Neural cell (in vitro differentiated cells): ENCODE measurements around the gene BICDL1. TPM values are rescaled to one million over a fixed set of nuclear protein-coding genes. Genes with fewer than 3 reads are reported as not detected.

Experiments
- H2AFZ ChIP-seq: fragments of 200-600, 300-800 bp; sonication (generic), shearing (Covaris generic); 2 replicates; pipeline ENCODE4 v1.6.0; 2014; ENCODE audit warnings: low read depth, mild to moderate bottlenecking, antibody characterized with exemption, low read length, moderate library complexity
- H3F3A ChIP-seq: fragments of 200-600 bp; shearing (Covaris generic); 2 replicates; pipeline ENCODE4 v1.6.1; 2016; ENCODE audit warnings: mild to moderate bottlenecking, moderate library complexity, mixed read lengths, antibody characterized with exemption, low read length; ENCODE audit not compliant: insufficient read depth, poor library complexity, severe bottlenecking
- H3K27ac ChIP-seq: fragments of 200-600, 300-800 bp; sonication (generic), shearing (Covaris generic); 2 replicates; pipeline ENCODE4 v1.5.1; 2014; ENCODE audit warnings: mild to moderate bottlenecking, low read length, moderate library complexity
- H3K27me3 ChIP-seq: fragments of 300-800, 200-600 bp; sonication (generic), shearing (Covaris generic); 2 replicates; pipeline ENCODE4 v1.6.0; 2014; ENCODE audit warnings: mild to moderate bottlenecking, low read depth, low read length, moderate library complexity; ENCODE audit not compliant: insufficient read depth
- H3K36me3 ChIP-seq: fragments of 300-800, 200-600 bp; sonication (generic), shearing (Covaris generic); 2 replicates; pipeline ENCODE4 v1.5.1; 2014; ENCODE audit warnings: mild to moderate bottlenecking, antibody characterized with exemption, low read length, moderate library complexity; ENCODE audit not compliant: insufficient read depth
- H3K4me2 ChIP-seq: fragments of 300-800, 200-600 bp; sonication (generic), shearing (Covaris generic); 2 replicates; pipeline ENCODE4 v1.6.0; 2014; ENCODE audit warnings: mild to moderate bottlenecking, low read length
- H3K4me3 ChIP-seq: fragments of 300-800, 200-600 bp; sonication (generic), shearing (Covaris generic); 2 replicates; pipeline ENCODE4 v1.5.1; 2014; ENCODE audit warnings: mild to moderate bottlenecking, low read length, moderate library complexity
- H3K79me2 ChIP-seq: fragments of 200-600 bp; shearing (Covaris generic); replicated peaks from 2 replicates; pipeline ENCODE4 v1.6.0; 2014; ENCODE audit warnings: mild to moderate bottlenecking, low read length, moderate library complexity; ENCODE audit not compliant: insufficient read depth
- H3K9ac ChIP-seq: fragments of 300-800, 200-600 bp; sonication (generic), shearing (Covaris generic); 2 replicates; pipeline ENCODE4 v1.6.1; 2016; ENCODE audit warnings: mild to moderate bottlenecking, low read length, mixed read lengths
- H3K9me2 ChIP-seq: fragments of 200-600 bp; shearing (Covaris generic); 2 replicates; pipeline ENCODE4 v1.6.1; 2016; ENCODE audit warnings: mild to moderate bottlenecking, low read length, mixed read lengths; ENCODE audit not compliant: insufficient read depth
- H3K9me3 ChIP-seq: fragments of 200-600, 300-800 bp; sonication (generic), shearing (Covaris generic); 2 replicates; pipeline ENCODE4 v1.6.1; 2016; ENCODE audit warnings: mild to moderate bottlenecking, mixed run types, low read length, moderate library complexity, mixed read lengths
- H4K20me1 ChIP-seq: fragments of 200-600 bp; shearing (Covaris generic); 2 replicates; pipeline ENCODE4 v1.6.1; 2016; ENCODE audit warnings: mild to moderate bottlenecking, mixed run types; ENCODE audit not compliant: insufficient read depth
- CTCF ChIP-seq: fragments of 450-650 bp; IDR thresholded peaks from 2 replicates; pipeline ENCODE4 v1.5.1; 2014; ENCODE audit warnings: antibody characterized with exemption, mild to moderate bottlenecking, moderate library complexity; ENCODE audit not compliant: poor library complexity, severe bottlenecking
- EP300 ChIP-seq: fragments of 450-650 bp; conservative IDR thresholded peaks from 2 replicates; pipeline ENCODE4 v1.6.1; 2014; ENCODE audit warnings: antibody characterized with exemption, mild to moderate bottlenecking, moderate library complexity; ENCODE audit not compliant: poor library complexity, severe bottlenecking
- EZH2 ChIP-seq: fragments of 200-600, 300-800 bp; shearing (Covaris generic), sonication (generic); IDR thresholded peaks from 2 replicates; pipeline ENCODE4 v1.6.1; 2014; ENCODE audit warnings: antibody characterized with exemption, low read length, borderline replicate concordance, mild to moderate bottlenecking; ENCODE audit not compliant: insufficient read depth, poor library complexity, severe bottlenecking
- MXI1 ChIP-seq: fragments of 450-650 bp; conservative IDR thresholded peaks from 2 replicates; pipeline ENCODE4 v1.6.1; 2014; ENCODE audit warnings: antibody characterized with exemption, mild to moderate bottlenecking; ENCODE audit not compliant: poor library complexity, severe bottlenecking
- POLR2AphosphoS5 ChIP-seq: IDR thresholded peaks from 2 replicates; pipeline ENCODE4 v1.6.1; 2012
- RAD21 ChIP-seq: fragments of 450-650 bp; conservative IDR thresholded peaks from 2 replicates; pipeline ENCODE4 v1.6.1; 2014; ENCODE audit warnings: antibody characterized with exemption, mild to moderate bottlenecking, moderate library complexity
- SMC3 ChIP-seq: fragments of 450-650 bp; conservative IDR thresholded peaks from 2 replicates; pipeline ENCODE4 v1.6.1; 2014; ENCODE audit warnings: antibody characterized with exemption, mild to moderate bottlenecking, moderate library complexity; ENCODE audit not compliant: poor library complexity
- TAF1 ChIP-seq: IDR thresholded peaks from 2 replicates; pipeline ENCODE4 v1.6.1; 2012; ENCODE audit warnings: low read depth
- polyA plus RNA-seq: library from polyadenylated mRNA; depleted of rRNA; stranded (reverse); fragments of >200 nt; gene quantifications from 2 replicates; pipeline ENCODE4 v1.2.3, GENCODE V29; 2014
- TF ChIP-seq, protein P1 (sequence below): IDR thresholded peaks from 2 replicates; pipeline ENCODE4 v1.6.1; 2012; ENCODE audit warnings: borderline replicate concordance

BICDL1 gene
- polyA plus RNA-seq, 1 donor from 2014 or later: 136 TPM

DNA sequence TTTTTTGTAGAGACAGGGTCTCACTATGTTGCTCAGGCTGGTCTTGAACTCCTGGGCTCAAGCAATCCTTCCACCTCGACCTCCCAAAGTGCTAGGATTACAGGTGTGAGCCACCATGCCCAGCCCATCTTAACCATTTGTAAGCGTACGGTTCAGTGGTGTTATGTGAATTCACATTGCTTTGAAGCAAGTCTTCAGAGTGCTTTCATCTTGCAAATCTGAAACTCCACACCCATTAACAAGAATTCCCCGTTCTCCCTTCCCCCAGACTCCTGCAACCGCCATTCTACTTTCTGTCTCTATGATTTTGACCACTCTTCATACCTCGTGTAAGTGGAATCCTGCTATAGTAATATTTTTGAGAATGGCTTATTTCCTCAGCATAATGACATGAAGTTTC is 24.9 kb upstream of the BICDL1 start:
- no peaks in the 10 kb centered on the region for H3K27me3 ChIP-seq
- H3K27ac ChIP-seq: no peak overlapping the region
- no peaks in the 10 kb centered on the region for H3K36me3 ChIP-seq
- H3K4me3 ChIP-seq: no peak overlapping the region
- no peak overlapping the region for H3K9ac ChIP-seq
- H2AFZ ChIP-seq: no peak overlapping the region
- TF ChIP-seq SMC3: no peak
- no peak for TF ChIP-seq POLR2AphosphoS5
- TF ChIP-seq, protein P1, sequence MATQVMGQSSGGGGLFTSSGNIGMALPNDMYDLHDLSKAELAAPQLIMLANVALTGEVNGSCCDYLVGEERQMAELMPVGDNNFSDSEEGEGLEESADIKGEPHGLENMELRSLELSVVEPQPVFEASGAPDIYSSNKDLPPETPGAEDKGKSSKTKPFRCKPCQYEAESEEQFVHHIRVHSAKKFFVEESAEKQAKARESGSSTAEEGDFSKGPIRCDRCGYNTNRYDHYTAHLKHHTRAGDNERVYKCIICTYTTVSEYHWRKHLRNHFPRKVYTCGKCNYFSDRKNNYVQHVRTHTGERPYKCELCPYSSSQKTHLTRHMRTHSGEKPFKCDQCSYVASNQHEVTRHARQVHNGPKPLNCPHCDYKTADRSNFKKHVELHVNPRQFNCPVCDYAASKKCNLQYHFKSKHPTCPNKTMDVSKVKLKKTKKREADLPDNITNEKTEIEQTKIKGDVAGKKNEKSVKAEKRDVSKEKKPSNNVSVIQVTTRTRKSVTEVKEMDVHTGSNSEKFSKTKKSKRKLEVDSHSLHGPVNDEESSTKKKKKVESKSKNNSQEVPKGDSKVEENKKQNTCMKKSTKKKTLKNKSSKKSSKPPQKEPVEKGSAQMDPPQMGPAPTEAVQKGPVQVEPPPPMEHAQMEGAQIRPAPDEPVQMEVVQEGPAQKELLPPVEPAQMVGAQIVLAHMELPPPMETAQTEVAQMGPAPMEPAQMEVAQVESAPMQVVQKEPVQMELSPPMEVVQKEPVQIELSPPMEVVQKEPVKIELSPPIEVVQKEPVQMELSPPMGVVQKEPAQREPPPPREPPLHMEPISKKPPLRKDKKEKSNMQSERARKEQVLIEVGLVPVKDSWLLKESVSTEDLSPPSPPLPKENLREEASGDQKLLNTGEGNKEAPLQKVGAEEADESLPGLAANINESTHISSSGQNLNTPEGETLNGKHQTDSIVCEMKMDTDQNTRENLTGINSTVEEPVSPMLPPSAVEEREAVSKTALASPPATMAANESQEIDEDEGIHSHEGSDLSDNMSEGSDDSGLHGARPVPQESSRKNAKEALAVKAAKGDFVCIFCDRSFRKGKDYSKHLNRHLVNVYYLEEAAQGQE: no peak
- no peak for TF ChIP-seq MXI1
- no peak for TF ChIP-seq RAD21
- TF ChIP-seq CTCF: no peak
- TF ChIP-seq EP300: no peak
- no peak for TF ChIP-seq EZH2
- TF ChIP-seq TAF1: no peak
- H3K9me2 ChIP-seq: no peaks in the 10 kb centered on the region
- H3F3A ChIP-seq: no peaks in the 10 kb centered on the region
- H3K79me2 ChIP-seq: no peaks in the 10 kb centered on the region
- no peaks in the 10 kb centered on the region for H4K20me1 ChIP-seq
- no peaks in the 10 kb centered on the region for H3K9me3 ChIP-seq
- no peak overlapping the region for H3K4me2 ChIP-seq

GRCh38 chr12:119964929-119965328 is 24.1 kb upstream of the BICDL1 start:
- H2AFZ ChIP-seq: no peak overlapping the region

More at GRCh38 chr12:119964929-119965328, 24.1 kb upstream of the BICDL1 start:
- Histone ChIP-seq H3K27ac (no peak overlapping the region), H3K79me2 (no peaks in the 10 kb centered on the region), H3K4me2 (no peak overlapping the region), H3K9ac (no peak overlapping the region), H3F3A (no peaks in the 10 kb centered on the region), H3K9me3 (no peaks in the 10 kb centered on the region), H3K27me3 (no peaks in the 10 kb centered on the region), H3K36me3 (no peaks in the 10 kb centered on the region), H3K4me3 (no peak overlapping the region), H4K20me1 (no peaks in the 10 kb centered on the region), H3K9me2 (no peaks in the 10 kb centered on the region)
- TF ChIP-seq MXI1 (no peak), POLR2AphosphoS5 (no peak), EP300 (no peak), CTCF (no peak), RAD21 (no peak), EZH2 (no peak), TAF1 (no peak), SMC3 (no peak)
- TF ChIP-seq, protein P1: no peak
